HepG2 (cell line): Measurements from ENCODE around the gene KDM2B. TPM values are rescaled to one million over a fixed set of nuclear protein-coding genes. Genes with fewer than 3 reads are reported as not detected.

Experiments
- ATAC-seq: fragments of 200-7000 bp; cut with Tn5 transposase; 3 replicates; pipeline ENCODE4 v1.9.1; 2020; ENCODE audit warnings: mild to moderate bottlenecking, moderate library complexity
- BruUV-seq: library from RNA; stranded (reverse); fragments of 400-500 nt; replicated peaks from 2 replicates; lab custom pipeline; 2021; lab: Mats Ljungman, UMichigan
- CTCF ChIA-PET: fragments of 300-600 bp; formaldehyde crosslinking; extraction: SDS; loops from one replicate; lab custom pipeline; 2021; ENCODE audit warnings: low total read pairs, inconsistent platforms, low intra/inter-chr PET ratio; lab: Yijun Ruan, JAX
- POLR2A ChIA-PET: fragments of 350-600 bp; sonication (Branson Sonifier 250); formaldehyde crosslinking; loops from one replicate; lab custom pipeline; 2020; ENCODE audit warnings: antibody characterized with exemption, inconsistent platforms; lab: Yijun Ruan, JAX
- DNase-seq: peaks from one replicate; pipeline ENCODE4 v3.0.0-alpha.2; 2015; ENCODE audit warnings: low spot score
- FAIRE-seq: peaks from 3 replicates; lab custom pipeline; 2011; peaks lifted over from hg19 to GRCh38; lab: Jason Lieb, UNC
- H2AFZ ChIP-seq: one replicate; pipeline ENCODE4 v1.6.1; 2011; ENCODE audit warnings: low read length, inconsistent platforms
- H3K27ac ChIP-seq: fragments of 300-600 bp; 3 replicates; pipeline ENCODE4 v1.8.0; 2011; ENCODE audit warnings: mixed run types, mild to moderate bottlenecking, mixed read lengths, low read length, inconsistent platforms; ENCODE audit not compliant: insufficient read depth; ENCODE audit errors: extremely low read length
- H3K27me3 ChIP-seq, 2 experiments: fragments of 200-600 bp in 1 of 2; 2 replicates in 1 of 2; 3 replicates in 1 of 2; pipeline versions ENCODE4 v1.6.0 to v1.8.0; 2011; ENCODE audit warnings: low read length in 2 of 2, mild to moderate bottlenecking in 2 of 2, moderate library complexity in 2 of 2, inconsistent platforms in 1 of 2; ENCODE audit not compliant: insufficient read depth in 2 of 2, control insufficient read depth in 1 of 2
- H3K36me3 ChIP-seq, 2 experiments: fragments of 200-600 bp in 1 of 2; replicated peaks in 1 of 2; 2 replicates in 1 of 2; 3 replicates in 1 of 2; pipeline versions ENCODE4 v1.5.1 to v1.8.0; 2011; ENCODE audit warnings: low read length in 2 of 2, inconsistent platforms in 1 of 2; ENCODE audit not compliant: insufficient read depth in 2 of 2, control insufficient read depth in 1 of 2
- H3K4me1 ChIP-seq: 2 replicates; pipeline ENCODE4 v1.5.1; 2012; ENCODE audit warnings: low read length, inconsistent platforms; ENCODE audit not compliant: insufficient read depth
- H3K4me2 ChIP-seq: 2 replicates; pipeline ENCODE4 v1.6.0; 2011; ENCODE audit warnings: low read depth, low read length, inconsistent platforms
- H3K4me3 ChIP-seq, 3 experiments: fragments of 200-600 bp in 1 of 3; sonication (generic), shearing (Covaris generic) in 1 of 3; replicated peaks in 1 of 3; 2 replicates each; pipeline ENCODE4 v1.5.1; 2011 to 2016; ENCODE audit warnings: low read length in 3 of 3, inconsistent platforms in 2 of 3, low read depth in 2 of 3, mild to moderate bottlenecking in 2 of 3, control low read depth in 1 of 3, mixed read lengths in 1 of 3; ENCODE audit not compliant: insufficient read depth in 1 of 3
- H3K79me2 ChIP-seq: one replicate; pipeline ENCODE4 v1.6.1; 2011; ENCODE audit warnings: low read length, inconsistent platforms; ENCODE audit not compliant: insufficient read depth
- H3K9ac ChIP-seq: 2 replicates; pipeline ENCODE4 v1.6.0; 2011; ENCODE audit warnings: mild to moderate bottlenecking, low read depth, low read length, inconsistent platforms; ENCODE audit not compliant: insufficient read depth
- H3K9me3 ChIP-seq: 2 replicates; pipeline ENCODE4 v1.5.1; 2012; ENCODE audit warnings: mild to moderate bottlenecking, low read length
- H4K20me1 ChIP-seq: 2 replicates; pipeline ENCODE4 v1.6.0; 2011; ENCODE audit warnings: inconsistent platforms, mild to moderate bottlenecking, low read length, moderate library complexity; ENCODE audit not compliant: insufficient read depth
- EZH2 ChIP-seq: conservative IDR thresholded peaks from 2 replicates; pipeline ENCODE4 v1.6.1; 2012; ENCODE audit warnings: mild to moderate bottlenecking, low read depth, low read length, moderate library complexity
- HOMEZ ChIP-seq: IDR thresholded peaks from 2 replicates; pipeline ENCODE4 v1.6.1; 2016; ENCODE audit warnings: low read depth
- LCORL ChIP-seq, 2 experiments: fragments of 450-650 bp in 1 of 2; sonication (generic) in 1 of 2; formaldehyde crosslinking in 1 of 2; IDR thresholded peaks; 2 replicates each; pipeline versions ENCODE4 v1.5.0 to v1.6.1; 2017 to 2020; ENCODE audit warnings: antibody characterized with exemption in 1 of 2, missing genetic modification reagents in 1 of 2
- SP1 ChIP-seq, 2 experiments: fragments of 450-650 bp in 1 of 2; sonication (generic) in 1 of 2; formaldehyde crosslinking in 1 of 2; IDR thresholded peaks; 2 replicates each; pipeline versions ENCODE4 v1.4.0 to v1.6.1; 2016 to 2020; ENCODE audit warnings: missing genetic modification reagents in 1 of 2
- SP140L ChIP-seq: sonication (generic); formaldehyde crosslinking; IDR thresholded peaks from 2 replicates; pipeline ENCODE4 v1.4.0; 2020; ENCODE audit warnings: missing genetic modification reagents, borderline replicate concordance
- ZBTB3 ChIP-seq: sonication (generic); formaldehyde crosslinking; IDR thresholded peaks from 2 replicates; pipeline ENCODE4 v1.4.0; 2020; ENCODE audit warnings: low read depth, mild to moderate bottlenecking, moderate library complexity, missing genetic modification reagents, borderline replicate concordance
- ZSCAN22 ChIP-seq: sonication (generic); formaldehyde crosslinking; IDR thresholded peaks from 2 replicates; pipeline ENCODE4 v1.4.0; 2020; ENCODE audit warnings: mild to moderate bottlenecking, missing genetic modification reagents
- ZUFSP ChIP-seq: sonication (generic); formaldehyde crosslinking; IDR thresholded peaks from 2 replicates; pipeline ENCODE4 v1.9.0; 2021; ENCODE audit warnings: missing genetic modification reagents, mild to moderate bottlenecking, borderline replicate concordance
- WGBS: methylation state at CpG from one replicate; pipeline ENCODE4 v1.1.6; 2017; ENCODE audit warnings: low lambda C conversion rate; 5-methylcytosine and 5-hydroxymethylcytosine counted together
- in situ Hi-C: cut with HindIII; loops from 2 replicates; pipeline ENCODE4 v1.10.0; 2017; ENCODE audit warnings: low pct_unique_long_range_greater_than_20kb; ENCODE audit not compliant: extremely low pct_ligation_motif_present
- intact Hi-C: fragments of 100-400 bp; cut with micrococcal nuclease; formaldehyde crosslinking; loops from one replicate; pipeline ENCODE4 v1.10.0; 2022; ENCODE audit not compliant: unreplicated experiment
- polyA plus RNA-seq, 8 experiments: library from polyadenylated mRNA; depleted of rRNA in 3 of 8; stranded (reverse) in 7 of 8; unstranded in 1 of 8; fragments of >200 nt; fragmentation: Illumina TruSeq in 4 of 8; extraction: Trizol in 4 of 8; gene quantifications; 2 replicates each; pipeline versions ENCODE4 v1.2.1 to v1.2.3, GENCODE V29; 2011 to 2016; ENCODE audit warnings: low read depth in 4 of 8, missing spikeins in 1 of 8, mixed read lengths in 1 of 8; ENCODE audit not compliant: insufficient read depth in 1 of 8
- total RNA-seq, 5 experiments: library from RNA; depleted of rRNA; stranded (reverse); fragments of >200 nt; fragmentation: Illumina TruSeq; extraction: Trizol; gene quantifications; 2 replicates each; pipeline ENCODE4 v1.2.3, GENCODE V29; 2016; ENCODE audit warnings: low read depth in 1 of 5

The KDM2B gene
- total and polyA plus RNA-seq, 2 of the 13 experiments (the other 11 are each of a cell fraction or from before 2014, with no cell fraction given): 17.5 to 26.1 TPM

- Histone ChIP-seq H3K4me1 (peaks cover 22% of the 10 kb centered on the region), H3K4me2 (no peak overlapping the region), H3K9ac (no peak overlapping the region), H4K20me1 (no peaks in the 10 kb centered on the region), H3K36me3 (no peaks in the 10 kb centered on the region), H3K27ac (no peak overlapping the region), H3K4me3 (no peak overlapping the region), H3K79me2 (no peaks in the 10 kb centered on the region), H3K27me3 (no peaks in the 10 kb centered on the region), H2AFZ (no peak overlapping the region), H3K9me3 (no peaks in the 10 kb centered on the region)
- DNase-seq (no peak), FAIRE-seq (no peak), ATAC-seq (no peak)
- POLR2A ChIA-PET: interaction anchor here (0.7 kb wide), 1 partner anchor 192 kb away, joined by 3 read pairs; no protein-coding TSS in a partner anchor
- TF ChIP-seq SP140L (CRISPR knock-in tag) (no peak), ZSCAN22 (CRISPR knock-in tag) (no peak), ZUFSP (CRISPR knock-in tag) (no peak), EZH2 (no peak), LCORL (IDR thresholded peaks at IDR 0.05) (no peak), LCORL (CRISPR knock-in tag; IDR thresholded peaks at IDR 0.05) (no peak), SP1 (IDR thresholded peaks at IDR 0.05) (no peak), SP1 (CRISPR knock-in tag; IDR thresholded peaks at IDR 0.05) (no peak), HOMEZ (CRISPR knock-in tag) (no peak), ZBTB3 (no peak)
- in situ Hi-C loops (no loop called here), intact Hi-C loops (no loop called here)
- BruUV-seq: no TSS peak
- 90% methylated on average over 3 of the region's 3 CpGs for WGBS
- CTCF ChIA-PET: no interaction called here
Measured at GRCh38 chr12:121476477-121476876, 104.3 kb downstream of the KDM2B start.
